Heart left ventricle (tissue), 16 donors: ENCODE results near the gene SLC47A2. TPM values are rescaled to one million over a fixed set of nuclear protein-coding genes. Genes with fewer than 3 reads are reported as not detected.

Experiments
- ATAC-seq, 4 donors: fragments of 200-7000 bp; cut with Tn5 transposase; one replicate each; pipeline ENCODE4 v1.9.1; 2020 to 2022; ENCODE audit warnings: moderate library complexity in 4 of 4, mild to moderate bottlenecking in 3 of 4, moderate number of reproducible peaks in 1 of 4
- DNase-seq, 5 donors: peaks; one replicate each; pipeline ENCODE4 v3.0.0-alpha.2; 2020
- H3K27ac ChIP-seq, 12 donors: fragments of 200-600 bp; sonication (generic) in 4 of 12; one replicate each; pipeline versions ENCODE4 v1.5.0 to v1.8.0; 2016 to 2022; ENCODE audit warnings: mild to moderate bottlenecking in 2 of 12
- H3K27me3 ChIP-seq, 9 donors: fragments of 200-600 bp; sonication (generic) in 2 of 9; one replicate each; pipeline versions ENCODE4 v1.5.1 to v1.8.0; 2016 to 2022; ENCODE audit warnings: mild to moderate bottlenecking in 3 of 9
- H3K36me3 ChIP-seq, 9 donors: fragments of 200-600 bp; sonication (generic) in 2 of 9; one replicate each; pipeline versions ENCODE4 v1.5.0 to v1.8.0; 2018 to 2022; ENCODE audit warnings: mild to moderate bottlenecking in 2 of 9
- H3K4me1 ChIP-seq, 12 donors: fragments of 200-600 bp; sonication (generic) in 4 of 12; one replicate each; pipeline versions ENCODE4 v1.5.0 to v1.8.0; 2016 to 2022; ENCODE audit warnings: mild to moderate bottlenecking in 3 of 12
- H3K4me3 ChIP-seq, 12 donors: fragments of 200-600 bp; sonication (generic) in 4 of 12; one replicate each; pipeline versions ENCODE4 v1.5.0 to v1.8.0; 2017 to 2022; ENCODE audit warnings: mild to moderate bottlenecking in 9 of 12, moderate library complexity in 4 of 12
- H3K9me3 ChIP-seq, 12 donors: fragments of 200-600 bp; sonication (generic) in 4 of 12; one replicate each; pipeline versions ENCODE4 v1.5.0 to v1.8.0; 2016 to 2022; ENCODE audit warnings: mild to moderate bottlenecking in 1 of 12
- POLR2A ChIP-seq, 2 donors: fragments of 450-650 bp; IDR thresholded peaks; one replicate each; pipeline ENCODE4 v1.6.1; 2017; ENCODE audit warnings: antibody characterized with exemption in 2 of 2, mild to moderate bottlenecking in 2 of 2, moderate library complexity in 2 of 2
- WGBS, 4 donors: extraction: QIAGEN DNeasy Blood & Tissue Kit in 2 of 4; methylation state at CpG; one replicate each; pipeline versions ENCODE4 v1.1.5 to v1.1.7; 2013 to 2018; 5-methylcytosine and 5-hydroxymethylcytosine counted together
- intact Hi-C, 10 donors: fragments of 100-400 bp; cut with DNase I; formaldehyde crosslinking; loops; one replicate each; pipeline versions ENCODE4 v1.11.1 to v1.14.2; 2022
- polyA plus RNA-seq, 2 donors: library from polyadenylated mRNA; stranded (reverse); fragments of 200-250 nt; gene quantifications; one replicate each; pipeline ENCODE4 v1.2.3, GENCODE V29; 2013
- total RNA-seq, 9 donors: library from RNA; depleted of rRNA in 2 of 9; stranded (reverse); fragments of >200 nt in 2 of 9; fragmentation: NEBNext Ultra II Directional in 3 of 9; extraction: Animal tissue kit (Norgen Biotek cat#: 25700) in 3 of 9; gene quantifications; one replicate each; pipeline versions ENCODE4 v1.1.0 to v1.2.4, GENCODE V29; 2016 to 2023
- TF ChIP-seq, protein P1 (sequence below), 12 donors: fragments of 200-600 bp; sonication (generic) in 4 of 12; IDR thresholded peaks; one replicate each; pipeline versions ENCODE4 v1.5.0 to v1.8.0; 2018 to 2022; ENCODE audit warnings: antibody characterized with exemption in 12 of 12, mild to moderate bottlenecking in 5 of 12
- donor health status: ischemic (EF 13 %, LVEDD 7.1; RV severe dilation, severe dysfunction).
- donor health status: healthy with polysubstance abuse.
- donor health status: DM: no; HTN: yes; CAD: no.
- donor health status: DM: no; HTN: no; CAD: no.
- donor health status: ischemic (EF 25% LVEDD 6.9; RV normal size, moderate dysfunction).
- donor health status: ischemic (EF 25% LVEDD 5.7; RV mildly dilated, moderate dysfunction).
- donor health status: healthy.
- donor health status: DM: yes; HTN: yes; CAD: no.
- donor health status: ischemic (EF 35%, LVEDD 5.7; RV mildly dilated, moderate dysfunction).
- donor health status: nonischemic (EF 11% LVEDD 7.7; RV severe dilation, severe dysfunction).
- donor health status: DM: yes; HTN: yes; CAD: no.
- donor health status: PGD.
- donor health status: ischemic (EF 29% LVEDD 5.4; RV normal size, mild dysfunction).
- donor health status: nonischemic (EF 23%, LVEDD 6.1; RV moderate dilation, normal function).

The SLC47A2 gene
- total and polyA plus RNA-seq, 11 donors = 0.32 TPM; not detected in 10

DNA sequence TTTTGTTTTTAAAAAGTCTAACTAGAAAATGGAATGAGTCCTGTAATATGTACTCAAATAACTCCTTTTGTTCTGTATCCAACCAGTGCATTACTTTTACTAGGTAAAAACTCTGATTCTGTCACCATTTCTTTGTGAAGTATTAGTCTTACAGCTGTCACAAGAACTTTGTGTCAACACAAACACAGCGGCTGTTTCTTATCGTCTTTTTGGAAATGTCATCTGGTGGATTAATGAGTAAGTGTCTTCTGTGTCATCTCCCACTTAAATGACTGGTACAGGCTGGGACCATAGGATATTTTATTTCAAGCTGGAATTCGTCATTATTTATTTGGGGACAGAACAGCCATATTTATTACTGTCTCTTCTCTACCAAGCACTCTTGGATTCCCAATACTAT lies 86.9 kb downstream of the SLC47A2 start:
- Histone ChIP-seq H3K27ac (no peak overlapping the region), H3K27me3 (no peaks in the 10 kb centered on the region), H3K9me3 (no peaks in the 10 kb centered on the region), H3K36me3 (no peaks in the 10 kb centered on the region), H3K4me3 (no peak overlapping the region), H3K4me1 (no peaks in the 10 kb centered on the region)
- DNase-seq (no peak), ATAC-seq (no peak)
- no peak for TF ChIP-seq POLR2A (IDR thresholded peaks at IDR 0.05)
- TF ChIP-seq, protein P1, sequence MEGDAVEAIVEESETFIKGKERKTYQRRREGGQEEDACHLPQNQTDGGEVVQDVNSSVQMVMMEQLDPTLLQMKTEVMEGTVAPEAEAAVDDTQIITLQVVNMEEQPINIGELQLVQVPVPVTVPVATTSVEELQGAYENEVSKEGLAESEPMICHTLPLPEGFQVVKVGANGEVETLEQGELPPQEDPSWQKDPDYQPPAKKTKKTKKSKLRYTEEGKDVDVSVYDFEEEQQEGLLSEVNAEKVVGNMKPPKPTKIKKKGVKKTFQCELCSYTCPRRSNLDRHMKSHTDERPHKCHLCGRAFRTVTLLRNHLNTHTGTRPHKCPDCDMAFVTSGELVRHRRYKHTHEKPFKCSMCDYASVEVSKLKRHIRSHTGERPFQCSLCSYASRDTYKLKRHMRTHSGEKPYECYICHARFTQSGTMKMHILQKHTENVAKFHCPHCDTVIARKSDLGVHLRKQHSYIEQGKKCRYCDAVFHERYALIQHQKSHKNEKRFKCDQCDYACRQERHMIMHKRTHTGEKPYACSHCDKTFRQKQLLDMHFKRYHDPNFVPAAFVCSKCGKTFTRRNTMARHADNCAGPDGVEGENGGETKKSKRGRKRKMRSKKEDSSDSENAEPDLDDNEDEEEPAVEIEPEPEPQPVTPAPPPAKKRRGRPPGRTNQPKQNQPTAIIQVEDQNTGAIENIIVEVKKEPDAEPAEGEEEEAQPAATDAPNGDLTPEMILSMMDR (IDR thresholded peaks at IDR 0.05) = no peak
- WGBS, 4 donors = 64 to 69% (median 65%) methylated on average over 3 of the region's 3 CpGs
- intact Hi-C loops = no loop called here

Other genes starting within 250 kb of the SLC47A2 start
- 10 to 100 TPM in 7 of 9 donors, 1 to 10 TPM in 2; 5.8 to 25.5 (median 12.4) TPM for gene SLC47A1, start 182.7 kb downstream of the SLC47A2 start, total RNA-seq
- gene SLC47A1, start 182.7 kb downstream of the SLC47A2 start, polyA plus RNA-seq = 1 to 10 TPM; 1.8 to 9.1 TPM
- 100 to 1,000 TPM in 1 of 9 donors, 10 to 100 TPM in 8; 57.0 to 129 (median 83.2) TPM for gene ALDH3A2, start 67.8 kb downstream of the SLC47A2 start, total RNA-seq
- gene ALDH3A2, start 67.8 kb downstream of the SLC47A2 start, polyA plus RNA-seq = 10 to 100 TPM; 25.7 to 71.8 TPM
- 1 to 10 TPM in 1 of 9 donors, under 1 TPM in 3, not detected in 5; 0.19 to 1.1 (median 0.39) TPM for gene ALDH3A1, start 31.7 kb upstream of the SLC47A2 start, total RNA-seq
- under 1 TPM in 1 of 2 donors, not detected in 1; 0.04 TPM for gene ALDH3A1, start 31.7 kb upstream of the SLC47A2 start, polyA plus RNA-seq
- 10 to 100 TPM; 13.7 to 25.6 (median 17.8) TPM for gene ULK2, start 151.4 kb upstream of the SLC47A2 start, total RNA-seq
- gene ULK2, start 151.4 kb upstream of the SLC47A2 start, polyA plus RNA-seq = 1 to 10 TPM; 4.6 to 5.4 TPM